Left lung (tissue), 10 donors: ENCODE data around the gene RPL4. TPM values are rescaled to one million over a fixed set of nuclear protein-coding genes. Genes with fewer than 3 reads are reported as not detected.

Experiments
- ATAC-seq: fragments of 200-7000 bp; cut with Tn5 transposase; one replicate; pipeline ENCODE4 v1.9.1; 2020; ENCODE audit warnings: moderate library complexity
- DNase-seq, 4 donors: peaks; one replicate each; pipeline ENCODE4 v3.0.0-alpha.2; 2013 to 2020
- H3K27ac ChIP-seq, 2 donors: fragments of 200-600 bp; sonication (generic) in 1 of 2; one replicate each; pipeline versions ENCODE4 v1.5.0 to v1.8.0; 2020 to 2021
- H3K27me3 ChIP-seq, 2 donors: fragments of 200-600 bp; sonication (generic) in 1 of 2; one replicate each; pipeline versions ENCODE4 v1.5.0 to v1.8.0; 2020 to 2021
- H3K36me3 ChIP-seq, 2 donors: fragments of 200-600 bp; sonication (generic) in 1 of 2; one replicate each; pipeline versions ENCODE4 v1.5.0 to v1.8.0; 2020 to 2021
- H3K4me1 ChIP-seq, 2 donors: fragments of 200-600 bp; one replicate each; pipeline ENCODE4 v1.8.0; 2021
- H3K4me3 ChIP-seq, 2 donors: fragments of 200-600 bp; sonication (generic) in 1 of 2; one replicate each; pipeline versions ENCODE4 v1.5.0 to v1.8.0; 2020 to 2021; ENCODE audit warnings: mild to moderate bottlenecking in 1 of 2
- H3K9me3 ChIP-seq, 2 donors: fragments of 200-600 bp; sonication (generic) in 1 of 2; one replicate each; pipeline versions ENCODE4 v1.5.0 to v1.8.0; 2020 to 2021
- intact Hi-C, 2 donors: fragments of 100-400 bp; cut with DNase I; formaldehyde crosslinking; loops; one replicate each; pipeline versions ENCODE4 v1.11.2 to v1.14.2; 2022
- polyA plus RNA-seq, 6 donors: library from polyadenylated mRNA; unstranded; fragments of 120-200 nt; gene quantifications; one replicate each; pipeline ENCODE4 v1.2.1, GENCODE V29; 2013; ENCODE audit not compliant: insufficient read length in 6 of 6
- total RNA-seq, 2 donors: library from RNA; stranded (reverse); fragmentation: NEBNext Ultra II Directional; extraction: Animal tissue kit (Norgen Biotek cat#: 25700); gene quantifications; one replicate each; pipeline ENCODE4 v1.2.1, GENCODE V29; 2021
- TF ChIP-seq, protein P1 (sequence below), 2 donors: fragments of 200-600 bp; sonication (generic) in 1 of 2; IDR thresholded peaks; one replicate each; pipeline versions ENCODE4 v1.5.0 to v1.8.0; 2021; ENCODE audit warnings: antibody characterized with exemption in 2 of 2
- donor health status: DM: no; HTN: yes; CAD: no.
- donor health status: DM: no; HTN: no; CAD: no.

Gene RPL4
- total and polyA plus RNA-seq, 8 donors = 1,719 to 4,606 (median 4,150) TPM

- no peaks in the 10 kb centered on the region for H3K9me3 ChIP-seq
- H3K4me1 ChIP-seq = peaks cover 0 to 24% of the 10 kb centered on the region in 2 donors
- no peak overlapping the region for H3K4me3 ChIP-seq
- ATAC-seq (no peak), DNase-seq (no peak)
- H3K27me3 ChIP-seq = no peaks in the 10 kb centered on the region
- TF ChIP-seq, protein P1, sequence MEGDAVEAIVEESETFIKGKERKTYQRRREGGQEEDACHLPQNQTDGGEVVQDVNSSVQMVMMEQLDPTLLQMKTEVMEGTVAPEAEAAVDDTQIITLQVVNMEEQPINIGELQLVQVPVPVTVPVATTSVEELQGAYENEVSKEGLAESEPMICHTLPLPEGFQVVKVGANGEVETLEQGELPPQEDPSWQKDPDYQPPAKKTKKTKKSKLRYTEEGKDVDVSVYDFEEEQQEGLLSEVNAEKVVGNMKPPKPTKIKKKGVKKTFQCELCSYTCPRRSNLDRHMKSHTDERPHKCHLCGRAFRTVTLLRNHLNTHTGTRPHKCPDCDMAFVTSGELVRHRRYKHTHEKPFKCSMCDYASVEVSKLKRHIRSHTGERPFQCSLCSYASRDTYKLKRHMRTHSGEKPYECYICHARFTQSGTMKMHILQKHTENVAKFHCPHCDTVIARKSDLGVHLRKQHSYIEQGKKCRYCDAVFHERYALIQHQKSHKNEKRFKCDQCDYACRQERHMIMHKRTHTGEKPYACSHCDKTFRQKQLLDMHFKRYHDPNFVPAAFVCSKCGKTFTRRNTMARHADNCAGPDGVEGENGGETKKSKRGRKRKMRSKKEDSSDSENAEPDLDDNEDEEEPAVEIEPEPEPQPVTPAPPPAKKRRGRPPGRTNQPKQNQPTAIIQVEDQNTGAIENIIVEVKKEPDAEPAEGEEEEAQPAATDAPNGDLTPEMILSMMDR (IDR thresholded peaks at IDR 0.05) = no peak
- intact Hi-C loops = no loop called here
- H3K27ac ChIP-seq = no peak overlapping the region
- peaks cover 0 to 88% of the 10 kb centered on the region in 2 donors for H3K36me3 ChIP-seq
These were observed 17.8 kb downstream of the RPL4 start for GRCh38 chr15:66486887-66487286.

- Histone ChIP-seq H3K27ac (no peak overlapping the region), H3K4me1 (peaks cover 0 to 24% of the 10 kb centered on the region in 2 donors), H3K36me3 (peaks cover 0 to 75% of the 10 kb centered on the region in 2 donors), H3K9me3 (no peaks in the 10 kb centered on the region), H3K27me3 (no peaks in the 10 kb centered on the region), H3K4me3 (no peak overlapping the region)
- ATAC-seq (no peak), DNase-seq (no peak)
- TF ChIP-seq, protein P1 (IDR thresholded peaks at IDR 0.05) = no peak
- intact Hi-C loops = no loop called here
These were observed 20.0 kb downstream of the RPL4 start for GRCh38 chr15:66484539-66485112.

GRCh38 chr15:66483131-66483566, 21.5 kb downstream of the RPL4 start:
- DNase-seq = peak in 1 of 4 donors; percentile 55
- Histone ChIP-seq H3K27me3 (no peaks in the 10 kb centered on the region), H3K36me3 (peaks cover 0 to 60% of the 10 kb centered on the region in 2 donors), H3K9me3 (no peaks in the 10 kb centered on the region), H3K4me1 (peaks cover 0 to 24% of the 10 kb centered on the region in 2 donors), H3K4me3 (no peak overlapping the region), H3K27ac (peak overlapping the region in 1 of 2 donors; percentile 37)
- TF ChIP-seq, protein P1 (IDR thresholded peaks at IDR 0.05) = no peak
- peak; percentile 72 for ATAC-seq
- intact Hi-C loops = no loop called here

- ATAC-seq (peak; percentile 70), DNase-seq (no peak)
- intact Hi-C loops = no loop called here
- Histone ChIP-seq H3K4me1 (peaks cover 0 to 24% of the 10 kb centered on the region in 2 donors), H3K27ac (peak overlapping the region in 1 of 2 donors; percentile 37), H3K27me3 (no peaks in the 10 kb centered on the region), H3K9me3 (no peaks in the 10 kb centered on the region), H3K4me3 (no peak overlapping the region), H3K36me3 (peaks cover 0 to 54% of the 10 kb centered on the region in 2 donors)
- TF ChIP-seq, protein P1 (IDR thresholded peaks at IDR 0.05) = no peak
These were observed 22.1 kb downstream of the RPL4 start for GRCh38 chr15:66482539-66482938.

- DNase-seq (no peak), ATAC-seq (peak; percentile 12)
- H3K36me3 ChIP-seq = peaks cover 0 to 42% of the 10 kb centered on the region in 2 donors
- no peaks in the 10 kb centered on the region for H3K27me3 ChIP-seq
- TF ChIP-seq, protein P1 (IDR thresholded peaks at IDR 0.05) = no peak
- no peaks in the 10 kb centered on the region for H3K9me3 ChIP-seq
- peaks cover 0 to 24% of the 10 kb centered on the region in 2 donors for H3K4me1 ChIP-seq
- intact Hi-C loops = no loop called here
- H3K27ac ChIP-seq = no peak overlapping the region
- no peak overlapping the region for H3K4me3 ChIP-seq
These were observed 23.4 kb downstream of the RPL4 start for GRCh38 chr15:66481107-66481856.
